ENCODE data around the gene MAST2. TPM values are rescaled to one million over a fixed set of nuclear protein-coding genes. Genes with fewer than 3 reads are reported as not detected.

Gene MAST2
- total RNA-seq, 1 experiment from 2014 or later = 7.2 TPM

DNA sequence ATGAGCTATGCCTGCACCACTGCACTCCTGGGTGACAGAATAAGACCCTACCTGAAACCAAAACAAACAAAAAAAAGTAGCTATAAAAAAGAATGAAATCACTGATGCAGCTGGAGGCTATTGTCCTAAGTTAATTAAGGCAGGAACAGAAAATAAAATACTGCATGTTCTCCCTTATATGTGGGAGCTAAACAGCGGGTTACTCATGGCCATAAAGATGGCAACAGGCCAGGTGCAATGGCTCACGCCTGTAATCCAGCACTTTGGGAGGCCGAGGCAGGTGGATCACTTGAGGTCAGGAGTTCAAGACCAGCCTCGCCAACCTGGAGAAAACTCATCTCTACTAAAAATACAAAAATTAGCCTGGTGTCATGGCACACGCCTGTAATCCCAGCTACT, 176.4 kb downstream of the MAST2 start:
- in situ Hi-C loops (cut with HindIII; ENCODE audit: low pct_unique_long_range_greater_than_20kb, low sequenced_read_pairs) = no loop called here
- no peak for DNase-seq (ENCODE audit: low read depth, low spot score)

DNA sequence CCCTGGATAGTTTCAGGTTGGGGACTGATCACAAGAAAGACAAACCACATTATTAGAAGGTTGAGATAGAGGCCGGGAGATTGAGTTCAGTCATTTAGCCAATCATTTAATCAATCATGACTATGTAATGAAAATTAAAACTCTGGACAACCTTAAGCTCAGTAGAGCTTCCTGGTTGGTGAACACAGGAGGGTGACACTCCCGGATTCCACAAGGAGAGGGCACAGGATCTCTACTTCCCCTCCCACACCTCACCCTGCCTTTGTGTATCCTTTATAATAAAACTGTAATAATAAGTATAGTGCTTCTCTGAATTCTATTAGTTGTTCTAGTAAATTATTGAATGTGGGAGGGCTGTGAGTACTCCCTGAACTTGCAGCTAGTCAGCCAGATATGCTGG, 178.9 kb downstream of the MAST2 start:
- DNase-seq (ENCODE audit: low read depth, low spot score) = no peak
- in situ Hi-C loops (cut with HindIII; ENCODE audit: low pct_unique_long_range_greater_than_20kb, low sequenced_read_pairs) = no loop called here

DNA sequence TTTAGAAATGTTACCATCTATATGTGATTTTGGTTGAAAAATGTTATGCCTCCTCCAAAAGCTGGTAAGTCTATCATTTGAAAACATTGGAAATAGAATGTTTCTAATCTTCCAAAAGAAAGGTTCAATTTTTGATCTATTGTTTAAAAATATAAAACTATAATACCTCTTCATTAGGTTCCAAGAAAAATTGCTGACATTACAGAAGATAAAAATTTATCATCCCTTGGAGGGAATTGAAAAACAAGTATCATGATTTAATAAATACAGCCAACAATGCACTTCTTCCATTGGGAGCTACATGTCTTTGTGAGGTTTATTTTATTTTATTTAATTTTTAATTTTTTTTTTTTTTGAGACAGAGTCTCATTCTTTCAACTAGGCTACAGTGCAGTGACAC, 180.6 kb downstream of the MAST2 start:
- no peak for DNase-seq (ENCODE audit: low read depth, low spot score)
- in situ Hi-C loops (cut with HindIII; ENCODE audit: low pct_unique_long_range_greater_than_20kb, low sequenced_read_pairs) = no loop called here

DNA sequence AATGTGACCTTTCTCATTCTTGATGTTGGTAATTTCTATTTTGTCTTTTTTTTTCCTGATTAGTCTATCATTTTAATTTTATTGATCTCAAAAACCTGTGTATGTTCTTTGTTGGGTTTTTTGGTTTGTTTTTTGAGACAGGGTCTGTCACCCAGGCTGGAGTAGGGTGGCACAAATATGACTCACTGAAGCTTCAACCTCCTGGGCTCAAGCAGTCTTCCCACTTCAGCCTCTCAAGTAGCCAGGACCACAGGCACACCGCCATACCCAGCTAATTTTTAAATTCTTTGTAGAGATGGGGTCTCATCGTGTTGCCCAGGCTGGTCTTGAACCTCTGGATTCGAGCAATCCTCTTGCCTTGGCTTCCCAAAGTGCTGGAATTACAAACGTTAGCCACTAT, 183.8 kb downstream of the MAST2 start:
- in situ Hi-C loops (cut with HindIII; ENCODE audit: low pct_unique_long_range_greater_than_20kb, low sequenced_read_pairs) = no loop called here
- no peak for DNase-seq (ENCODE audit: low read depth, low spot score)

DNA sequence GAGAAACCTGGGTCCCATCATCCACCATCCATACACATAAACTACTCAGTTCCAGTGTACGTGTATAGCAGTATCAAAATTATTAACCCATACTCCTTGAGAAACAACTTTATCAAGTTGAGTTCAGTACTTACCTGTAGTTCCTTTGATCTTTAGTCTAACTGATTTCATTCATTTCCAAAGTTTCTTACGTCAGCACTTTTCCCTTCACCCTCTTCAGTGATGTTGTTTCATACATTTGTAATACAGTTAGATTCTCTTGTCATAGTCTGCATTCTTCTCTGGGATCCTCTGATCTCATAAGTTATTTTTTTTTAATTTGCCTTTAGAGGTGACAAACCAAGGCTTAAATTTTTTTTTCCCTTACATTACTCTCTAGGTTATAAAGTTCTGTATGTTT, 185.8 kb downstream of the MAST2 start:
- DNase-seq (ENCODE audit: low read depth, low spot score) = no peak
- in situ Hi-C loops (cut with HindIII; ENCODE audit: low pct_unique_long_range_greater_than_20kb, low sequenced_read_pairs) = no loop called here

DNA sequence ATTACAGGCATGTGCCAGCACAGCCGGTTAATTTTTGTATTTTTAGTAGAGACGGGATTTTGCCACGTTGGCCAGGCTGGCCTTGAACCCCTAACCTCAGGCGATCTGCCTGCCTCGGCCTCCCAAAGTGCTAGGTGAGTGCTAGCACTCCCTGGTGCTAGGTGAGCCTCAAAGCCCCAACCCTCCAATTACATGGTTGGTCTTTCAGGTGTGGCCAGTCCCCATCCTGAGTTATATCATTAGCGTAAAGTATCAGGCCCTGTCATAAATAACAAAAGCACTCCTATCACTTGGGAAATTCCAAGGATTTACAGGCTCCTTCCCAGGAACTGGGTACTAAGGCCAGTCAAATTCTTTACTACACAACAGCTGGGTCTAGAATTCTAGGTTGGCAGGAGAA, 191.0 kb downstream of the MAST2 start:
- DNase-seq (ENCODE audit: low read depth, low spot score) = no peak
- in situ Hi-C loops (cut with HindIII; ENCODE audit: low pct_unique_long_range_greater_than_20kb, low sequenced_read_pairs) = no loop called here

DNA sequence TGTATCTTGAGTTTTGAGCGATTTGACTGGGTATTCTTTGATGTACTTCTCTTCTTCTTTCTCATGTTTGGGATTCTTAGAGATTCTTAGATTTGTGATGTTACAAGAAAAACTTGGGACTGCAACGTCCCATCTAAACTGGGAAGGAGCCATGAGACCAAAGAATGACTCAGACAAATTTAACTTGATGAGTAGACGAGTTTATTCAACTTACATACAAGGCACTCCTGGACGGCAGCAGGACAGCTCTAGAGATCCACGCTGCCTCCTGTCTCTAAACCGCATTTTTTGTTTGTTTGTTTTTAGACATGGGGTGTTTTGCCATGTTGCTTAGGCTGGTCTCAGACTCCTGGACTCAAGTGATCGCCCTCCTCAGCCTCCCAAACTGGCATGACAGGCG, 191.9 kb downstream of the MAST2 start:
- in situ Hi-C loops (cut with HindIII; ENCODE audit: low pct_unique_long_range_greater_than_20kb, low sequenced_read_pairs) = no loop called here
- DNase-seq (ENCODE audit: low read depth, low spot score) = no peak

DNA sequence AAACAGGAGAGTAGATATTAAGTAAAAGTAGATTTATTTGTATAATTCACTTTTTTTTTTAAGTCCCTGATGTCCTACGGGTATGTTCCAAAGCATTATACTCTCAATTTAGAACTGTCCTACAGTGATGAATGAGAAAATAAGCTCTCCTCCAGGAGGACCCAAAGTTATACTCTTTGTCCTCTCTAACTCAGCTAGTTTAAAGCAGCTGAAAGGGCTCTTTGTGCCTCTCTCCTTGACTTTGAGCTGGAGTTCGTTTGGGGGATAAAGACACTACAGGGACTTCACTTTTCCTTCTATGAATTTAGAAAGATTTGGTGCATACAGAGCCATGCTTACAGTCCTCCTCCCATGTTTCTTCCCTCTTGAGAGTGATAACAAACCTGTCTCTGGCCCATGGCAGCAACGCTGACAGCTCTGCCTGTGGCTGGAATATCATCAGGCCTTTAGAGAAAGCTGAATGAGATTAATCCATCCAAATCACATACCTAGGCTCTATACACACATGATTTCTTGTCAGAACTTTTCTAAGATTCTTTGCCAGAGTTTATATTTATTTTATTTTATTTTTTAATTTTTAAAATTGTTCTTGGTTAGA, 194.7 kb downstream of the MAST2 start:
- peak; percentile 52 for DNase-seq (ENCODE audit: low read depth, low spot score)
- in situ Hi-C loops (cut with HindIII; ENCODE audit: low pct_unique_long_range_greater_than_20kb, low sequenced_read_pairs) = no loop called here

DNA sequence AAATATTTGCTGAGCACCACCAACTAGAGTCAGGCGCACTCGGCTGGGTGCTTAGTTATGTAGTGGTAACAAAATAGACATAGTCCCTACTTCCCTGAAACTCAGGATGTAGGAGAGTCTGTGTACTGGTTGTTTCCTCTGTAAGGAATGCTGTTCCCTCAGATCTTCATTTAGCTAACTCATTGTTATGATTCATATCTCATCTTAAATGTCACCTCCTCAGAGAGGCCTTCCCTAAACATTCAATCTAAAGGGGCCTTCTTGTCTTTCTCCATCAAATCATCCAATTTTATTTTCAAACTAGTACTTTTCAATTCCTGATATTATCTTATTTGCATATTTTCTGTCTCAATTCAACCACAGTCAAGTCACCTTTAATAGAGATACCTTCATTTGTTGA, 196.1 kb downstream of the MAST2 start:
- in situ Hi-C loops (cut with HindIII; ENCODE audit: low pct_unique_long_range_greater_than_20kb, low sequenced_read_pairs) = no loop called here
- DNase-seq (ENCODE audit: low read depth, low spot score) = no peak

DNA sequence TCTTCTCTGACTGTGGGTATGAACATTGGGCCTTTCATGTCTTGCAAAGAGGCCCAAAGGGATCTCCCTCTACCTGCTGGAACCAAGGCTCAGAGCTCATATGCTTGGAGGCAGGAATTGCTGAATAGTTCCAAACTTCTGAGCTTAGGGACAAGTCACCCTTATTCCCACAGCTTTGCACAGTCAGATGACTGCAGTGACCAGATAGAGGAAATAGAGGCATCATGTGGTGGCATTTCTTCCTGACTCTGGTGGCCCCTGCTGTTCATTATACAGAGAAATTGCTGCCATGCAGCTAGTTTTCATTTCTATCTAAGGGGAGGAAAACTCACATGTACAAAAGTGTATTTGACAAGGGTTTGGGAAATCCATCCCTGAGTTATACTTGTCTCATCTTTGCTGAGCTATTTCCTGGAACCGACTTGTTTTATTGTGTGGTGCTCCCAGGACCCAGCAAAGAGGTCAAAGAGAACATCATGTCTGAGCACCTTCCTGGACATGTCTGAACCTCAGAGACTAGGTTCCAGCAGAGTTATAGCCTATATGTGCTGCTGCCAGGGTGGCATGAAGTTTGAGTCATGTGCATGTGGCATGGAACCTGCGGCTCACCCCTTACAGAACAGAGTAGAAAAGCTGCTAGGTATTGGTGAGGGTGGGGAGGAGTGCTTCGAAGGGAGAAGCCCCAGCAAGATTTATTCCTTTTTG, 197.8 kb downstream of the MAST2 start:
- in situ Hi-C loops (cut with HindIII; ENCODE audit: low pct_unique_long_range_greater_than_20kb, low sequenced_read_pairs) = no loop called here
- peak; percentile 17 for DNase-seq (ENCODE audit: low read depth, low spot score)

DNA sequence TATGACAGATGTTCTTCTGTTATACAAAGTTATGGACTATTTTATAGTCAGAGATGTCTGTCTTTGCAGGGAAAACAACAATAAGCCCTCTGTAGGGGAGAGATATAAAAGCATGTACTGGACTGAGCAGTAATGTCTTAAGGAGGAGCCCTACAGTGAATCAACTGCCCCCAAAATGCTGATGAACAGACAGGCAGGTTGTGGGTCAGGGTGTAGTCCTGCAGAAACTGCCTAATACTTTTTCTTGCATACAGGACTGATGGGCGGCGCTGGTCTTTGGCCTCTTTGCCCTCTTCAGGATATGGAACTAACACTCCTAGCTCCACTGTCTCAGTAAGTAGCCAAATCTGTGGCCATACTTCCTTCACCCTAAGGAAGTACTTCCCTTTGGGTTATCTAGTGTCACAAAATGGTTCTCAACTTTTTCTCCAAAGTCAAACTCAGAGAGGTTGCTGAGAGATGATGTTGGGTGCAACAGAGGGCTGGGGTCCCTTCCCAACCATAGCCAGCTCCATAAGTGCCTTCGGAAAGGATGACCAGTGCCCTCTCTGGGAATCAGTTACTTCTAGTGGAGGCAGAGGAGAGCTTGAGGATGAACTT, 199.2 kb downstream of the MAST2 start:
- no peak for DNase-seq (ENCODE audit: low read depth, low spot score)
- in situ Hi-C loops (cut with HindIII; ENCODE audit: low pct_unique_long_range_greater_than_20kb, low sequenced_read_pairs) = no loop called here

DNA sequence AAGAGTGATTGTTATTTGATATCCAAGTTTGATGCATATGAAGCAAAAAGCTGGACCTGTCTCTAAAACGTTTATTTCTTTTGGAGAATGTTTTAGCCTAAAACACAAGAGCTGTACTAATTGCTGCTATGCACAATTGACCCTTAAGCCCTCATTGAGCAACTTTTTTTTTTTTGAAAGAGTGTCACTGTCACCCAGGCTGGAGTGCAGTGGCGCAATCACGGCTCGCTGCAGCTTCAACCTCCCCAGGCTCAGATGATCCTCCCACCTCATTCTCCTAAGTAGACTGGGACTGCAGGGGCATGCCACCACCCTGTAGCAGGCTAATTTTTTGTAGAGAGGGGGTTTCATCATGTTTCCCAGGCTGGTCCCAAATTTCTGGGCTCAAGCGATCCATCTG, 199.9 kb downstream of the MAST2 start:
- DNase-seq (ENCODE audit: low read depth, low spot score) = no peak
- in situ Hi-C loops (cut with HindIII; ENCODE audit: low pct_unique_long_range_greater_than_20kb, low sequenced_read_pairs) = no loop called here

DNA sequence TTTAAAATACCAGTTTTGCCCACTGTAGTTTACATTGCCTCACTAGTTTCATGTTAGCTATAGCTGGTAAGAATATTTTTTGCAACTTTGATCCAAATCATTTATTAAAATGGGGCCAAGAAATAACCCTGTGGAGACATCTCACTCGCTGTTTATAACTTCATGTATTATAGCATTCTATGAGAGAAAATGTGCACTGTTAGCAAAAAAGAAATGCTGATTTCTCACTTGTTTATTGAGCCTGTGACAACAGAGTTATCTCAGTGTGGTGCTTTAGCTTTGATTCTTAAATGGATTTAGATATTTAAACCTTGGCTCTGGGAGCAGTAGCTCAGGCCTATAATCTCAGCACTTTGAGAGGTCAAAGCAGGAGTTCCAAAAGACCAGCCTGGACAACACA, 201.1 kb downstream of the MAST2 start:
- in situ Hi-C loops (cut with HindIII; ENCODE audit: low pct_unique_long_range_greater_than_20kb, low sequenced_read_pairs) = no loop called here
- DNase-seq (ENCODE audit: low read depth, low spot score) = no peak

DNA sequence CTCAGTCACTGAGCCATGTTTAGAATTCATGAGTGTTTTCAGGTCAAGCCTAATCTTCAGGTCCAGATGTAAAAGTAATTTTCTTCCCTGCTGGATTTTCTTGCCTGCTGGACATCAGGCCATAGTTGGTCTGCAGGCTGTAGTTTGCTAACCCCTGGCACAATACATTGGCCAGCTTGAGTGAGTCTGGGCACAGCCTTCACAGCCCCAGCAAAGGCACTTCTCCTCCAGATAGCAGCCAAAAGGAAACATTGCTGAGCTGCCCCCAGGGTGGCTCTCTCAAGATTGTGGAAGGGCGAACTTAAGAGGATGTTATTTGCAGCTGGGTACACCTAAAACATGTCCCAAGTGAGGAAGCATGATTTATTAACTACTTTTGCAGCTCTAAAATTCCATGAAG, 202.2 kb downstream of the MAST2 start:
- no peak for DNase-seq (ENCODE audit: low read depth, low spot score)
- in situ Hi-C loops (cut with HindIII; ENCODE audit: low pct_unique_long_range_greater_than_20kb, low sequenced_read_pairs) = no loop called here

DNA sequence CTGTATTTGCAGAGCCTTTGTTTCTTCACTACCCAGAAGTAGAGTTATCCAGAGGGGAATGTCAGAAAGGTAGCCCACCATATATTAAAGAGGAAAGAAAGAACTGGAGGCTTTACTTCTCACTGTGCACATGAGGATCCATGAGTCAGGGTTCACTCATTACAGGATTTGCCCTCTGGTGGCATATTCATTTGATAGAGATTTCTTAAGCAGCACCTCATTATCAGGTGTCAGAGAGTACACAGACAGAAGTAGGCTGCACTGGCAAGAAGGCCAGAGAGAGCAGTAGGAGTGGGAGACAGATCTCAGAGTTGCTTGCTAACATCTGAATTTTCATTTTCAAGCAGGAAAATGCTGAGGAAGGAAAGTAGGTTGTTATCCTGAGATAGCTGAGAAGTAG, 205.2 kb downstream of the MAST2 start:
- DNase-seq (ENCODE audit: low read depth, low spot score) = no peak
- in situ Hi-C loops (cut with HindIII; ENCODE audit: low pct_unique_long_range_greater_than_20kb, low sequenced_read_pairs) = no loop called here

DNA sequence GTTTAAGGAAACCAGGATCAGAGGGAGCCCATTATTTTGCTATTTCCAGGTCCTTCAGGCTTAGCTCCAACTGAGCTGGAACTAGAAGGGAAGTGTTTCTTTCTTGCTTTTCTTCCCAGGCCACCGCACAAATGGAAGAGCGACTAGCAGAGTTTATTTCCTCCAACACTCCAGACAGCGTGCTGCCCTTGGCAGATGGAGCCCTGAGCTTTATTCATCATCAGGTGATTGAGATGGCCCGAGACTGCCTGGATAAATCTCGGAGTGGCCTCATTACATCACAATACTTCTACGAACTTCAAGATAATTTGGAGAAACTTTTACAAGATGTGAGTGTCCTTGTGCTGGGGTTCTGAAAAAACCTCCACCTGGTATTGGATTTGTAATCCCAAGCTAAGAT, 207.2 kb downstream of the MAST2 start:
- in situ Hi-C loops (cut with HindIII; ENCODE audit: low pct_unique_long_range_greater_than_20kb, low sequenced_read_pairs) = no loop called here
- no peak for DNase-seq (ENCODE audit: low read depth, low spot score)

DNA sequence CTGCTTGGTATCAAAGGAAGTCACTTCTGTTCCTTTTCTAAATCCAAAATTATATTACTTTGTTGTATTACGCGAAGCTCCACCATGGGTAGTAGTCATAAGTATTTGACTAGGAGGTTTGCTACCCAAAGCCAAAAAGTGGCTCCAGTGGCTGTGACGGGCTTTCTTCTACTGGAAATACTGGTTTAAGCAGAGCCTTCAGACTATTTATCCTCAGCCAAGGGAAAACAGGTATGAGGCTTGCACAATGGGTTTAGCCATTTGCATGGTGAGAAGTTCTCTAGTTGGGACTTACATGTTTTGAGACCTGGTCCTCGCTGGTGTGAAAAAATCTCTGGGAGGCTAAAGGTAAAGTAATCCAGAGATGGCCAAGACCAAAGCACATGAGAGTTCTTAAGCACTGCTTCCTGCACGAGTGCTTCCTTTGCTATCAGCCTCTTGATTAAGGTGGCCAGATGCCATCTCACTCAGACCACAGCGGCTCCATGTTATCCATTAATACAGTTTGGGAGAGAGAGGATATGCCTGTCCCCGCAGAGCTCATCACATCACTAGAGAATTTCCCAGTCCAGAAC, 207.8 kb downstream of the MAST2 start:
- in situ Hi-C loops (cut with HindIII; ENCODE audit: low pct_unique_long_range_greater_than_20kb, low sequenced_read_pairs) = no loop called here

DNA sequence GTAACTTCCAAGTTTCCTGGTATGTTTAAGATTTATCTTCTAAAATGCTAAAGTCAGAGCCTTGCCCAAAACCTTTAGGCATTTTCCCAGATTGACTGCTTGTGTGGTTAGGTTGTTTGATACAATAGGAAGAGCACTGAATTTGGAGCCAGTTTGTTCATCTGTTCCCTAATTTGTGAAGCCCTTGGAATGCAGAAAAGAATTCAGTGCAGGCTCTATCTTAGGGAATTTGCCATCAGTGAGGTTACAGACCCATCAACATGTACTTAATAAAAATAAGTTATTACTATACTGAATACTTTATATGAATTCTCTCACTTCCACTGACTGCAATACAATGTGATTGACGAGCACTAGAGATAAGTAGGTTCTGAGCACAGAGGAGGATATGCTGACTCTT, 208.8 kb downstream of the MAST2 start:
- no peak for DNase-seq (ENCODE audit: low read depth, low spot score)
- in situ Hi-C loops (cut with HindIII; ENCODE audit: low pct_unique_long_range_greater_than_20kb, low sequenced_read_pairs) = no loop called here

More for the DNA sequence above, 207.8 kb downstream of the MAST2 start:
- DNase-seq (ENCODE audit: low read depth, low spot score) = no peak

DNA sequence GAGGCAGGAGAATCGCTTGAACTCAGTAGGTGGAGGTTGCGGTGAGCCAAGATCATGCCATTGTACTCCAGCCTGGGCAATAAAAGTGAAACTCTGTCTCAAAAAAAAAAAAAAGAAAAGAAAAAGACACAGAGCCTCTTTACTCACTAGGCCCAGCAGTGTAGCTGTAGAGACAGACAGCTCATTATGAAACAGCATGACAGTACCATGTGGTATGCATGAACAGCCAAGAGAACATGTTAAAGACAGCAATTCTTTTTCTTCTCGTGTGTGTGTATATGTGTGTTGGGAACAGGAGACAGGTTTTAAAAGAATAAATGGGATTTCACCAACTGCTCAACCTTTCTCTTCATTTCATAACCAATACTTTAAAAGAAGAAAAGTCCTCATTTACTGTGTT, 210.2 kb downstream of the MAST2 start:
- no peak for DNase-seq (ENCODE audit: low read depth, low spot score)
- in situ Hi-C loops (cut with HindIII; ENCODE audit: low pct_unique_long_range_greater_than_20kb, low sequenced_read_pairs) = no loop called here

Data from SK-MEL-5 (cell line).